ENCODE results near the gene CEP44. TPM values are rescaled to one million over a fixed set of nuclear protein-coding genes. Genes with fewer than 3 reads are reported as not detected.
"Not testable (repeated sequence)": the region's sequence is repeated elsewhere in the genome, so short reads cannot be mapped to it uniquely, and the experiment has no call there.

The CEP44 gene
- total and polyA plus RNA-seq, 2 experiments from 2014 or later: 6.1 to 8.1 TPM

DNA sequence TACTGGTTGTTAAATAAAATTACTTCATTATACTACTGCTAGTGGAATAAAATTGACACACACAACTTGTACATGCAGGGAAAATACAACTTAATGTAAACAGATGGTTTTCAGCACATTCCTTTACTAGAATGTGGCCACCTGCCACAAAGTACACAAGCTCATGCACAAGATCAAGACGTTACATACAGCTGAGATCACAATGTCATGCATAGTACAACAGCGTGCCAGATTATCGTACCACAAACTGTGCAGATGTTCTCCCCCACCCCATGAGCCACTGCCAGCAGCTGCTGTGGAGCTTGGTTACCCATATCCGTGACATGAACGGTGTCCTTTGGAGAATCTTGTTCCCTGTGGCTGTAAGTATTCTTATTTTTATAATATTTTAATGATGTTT lies 27.9 kb upstream of the CEP44 start:
- DNase-seq: peak; percentile 4
- Histone ChIP-seq H3K4me1 (ENCODE audit: insufficient read depth) (peaks cover 25% of the 10 kb centered on the region), H3K9ac (no peak overlapping the region), H4K20me1 (ENCODE audit: insufficient read depth) (peaks cover 4% of the 10 kb centered on the region; the same call in 1 of the 2 replicates), H3K4me2 (ENCODE audit: unreplicated experiment) (no peak overlapping the region), H3K27me3 (replicated peaks; ENCODE audit: insufficient read depth) (no peaks in the 10 kb centered on the region), H3K27ac (no peak overlapping the region), H3K4me3 (no peak overlapping the region), H3K9me3 (ENCODE audit: low read depth) (no peaks in the 10 kb centered on the region), H3K36me3 (ENCODE audit: low read depth) (peaks cover 4% of the 10 kb centered on the region; the same call in 1 of the 2 replicates), H3K9me2 (ENCODE audit: insufficient read depth) (no peaks in the 10 kb centered on the region), H2AFZ (no peak overlapping the region), H3K79me2 (ENCODE audit: insufficient read depth) (no peaks in the 10 kb centered on the region), H3F3A (ENCODE audit: insufficient read depth) (peaks cover 27% of the 10 kb centered on the region)
- TF ChIP-seq EZH2phosphoT487 (IDR thresholded peaks at IDR 0.05; ENCODE audit: insufficient read depth, low read depth): no peak
- no peak for TF ChIP-seq EZH2 (IDR thresholded peaks at IDR 0.05; ENCODE audit: insufficient read depth, poor library complexity, severe bottlenecking)
- in situ Hi-C loops (cut with MboI): no loop called here
- WGBS, 2 experiments (ENCODE audit: low coverage in 1 of 2, low lambda C conversion rate in 2 of 2, missing lambda C conversion rate in 2 of 2): 65 to 67% methylated on average over 5 of the region's 5 CpGs

DNA sequence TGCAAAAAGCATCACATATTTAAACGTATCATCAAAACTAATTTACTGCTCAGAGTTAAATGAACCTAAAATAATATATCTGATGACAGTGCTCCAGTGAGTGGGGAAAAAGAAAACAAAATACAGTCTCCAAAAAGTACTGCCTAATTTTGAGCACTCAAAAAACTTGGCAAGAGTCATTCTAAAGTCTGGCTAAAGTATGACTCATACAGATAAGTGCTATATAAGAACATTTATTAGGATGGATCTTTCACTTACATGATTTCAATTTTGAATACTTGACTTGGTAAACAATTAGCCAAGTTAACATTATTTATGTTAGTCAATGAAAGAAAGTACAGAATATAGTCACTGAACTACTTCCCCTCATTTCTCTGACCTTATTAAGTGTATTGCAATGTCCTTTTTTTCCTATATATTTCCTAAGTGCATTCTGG lies 27.4 kb upstream of the CEP44 start:
- Histone ChIP-seq H3K27me3 (replicated peaks; ENCODE audit: insufficient read depth) (no peaks in the 10 kb centered on the region), H3K4me1 (ENCODE audit: insufficient read depth) (peaks cover 26% of the 10 kb centered on the region), H4K20me1 (ENCODE audit: insufficient read depth) (peaks cover 4% of the 10 kb centered on the region; the same call in 1 of the 2 replicates), H3K27ac (no peak overlapping the region), H3K36me3 (ENCODE audit: low read depth) (peaks cover 4% of the 10 kb centered on the region; the same call in 1 of the 2 replicates), H3K9me2 (ENCODE audit: insufficient read depth) (no peaks in the 10 kb centered on the region), H3K79me2 (ENCODE audit: insufficient read depth) (no peaks in the 10 kb centered on the region), H3F3A (ENCODE audit: insufficient read depth) (peaks cover 28% of the 10 kb centered on the region), H2AFZ (no peak overlapping the region), H3K4me2 (ENCODE audit: unreplicated experiment) (no peak overlapping the region), H3K4me3 (no peak overlapping the region), H3K9ac (no peak overlapping the region), H3K9me3 (ENCODE audit: low read depth) (no peaks in the 10 kb centered on the region)
- in situ Hi-C loops (cut with MboI): no loop called here
- DNase-seq: peak; percentile 75
- TF ChIP-seq EZH2 (IDR thresholded peaks at IDR 0.05; ENCODE audit: insufficient read depth, poor library complexity, severe bottlenecking): no peak
- no peak for TF ChIP-seq EZH2phosphoT487 (IDR thresholded peaks at IDR 0.05; ENCODE audit: insufficient read depth, low read depth)
- WGBS, 2 experiments (ENCODE audit: low coverage in 1 of 2, low lambda C conversion rate in 2 of 2, missing lambda C conversion rate in 2 of 2): 43 to 47% methylated on average over 1 of the region's 1 CpG

DNA sequence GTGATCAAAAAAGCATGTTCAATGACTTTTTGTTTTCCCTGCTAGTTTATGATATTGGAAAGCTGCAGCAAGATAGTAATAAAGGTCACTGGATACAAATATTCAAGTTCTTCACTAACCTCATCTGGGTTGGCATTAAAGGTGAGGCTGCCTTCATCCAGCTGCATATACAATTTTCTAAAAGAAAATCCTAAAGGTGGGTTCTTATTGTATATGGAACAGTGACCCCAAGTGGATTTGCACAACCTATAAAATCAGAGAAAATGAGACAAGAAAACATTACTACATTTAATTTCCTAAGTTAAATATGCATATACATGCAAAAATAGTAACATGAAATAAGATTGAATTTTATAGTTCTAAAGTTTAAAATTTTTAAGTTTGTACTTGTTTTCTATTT lies 24.1 kb upstream of the CEP44 start:
- in situ Hi-C loops (cut with MboI): no loop called here

DNA sequence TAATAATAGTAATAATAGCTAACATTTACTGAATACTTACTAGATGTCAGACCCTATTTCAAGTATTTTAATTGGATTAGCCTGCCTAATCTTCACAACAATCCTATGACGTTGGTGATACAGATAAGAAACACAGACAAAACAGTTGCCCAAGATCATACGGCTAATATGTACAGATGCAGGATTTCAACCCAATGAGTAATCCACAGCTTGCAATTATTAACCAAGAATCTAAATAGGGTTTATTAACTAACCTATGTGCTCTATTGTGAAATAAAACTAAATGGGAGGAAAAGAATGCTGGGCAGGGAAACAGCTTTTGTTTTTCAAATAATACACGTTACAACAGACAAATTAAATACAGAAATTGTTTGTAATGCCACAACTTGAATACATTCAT lies 23.6 kb upstream of the CEP44 start:
- in situ Hi-C loops (cut with MboI): no loop called here
- H3K36me3 ChIP-seq (ENCODE audit: low read depth): no peaks in the 10 kb centered on the region; the same call in 1 of the 2 replicates
- peak overlapping the region; percentile 27 for H3K4me3 ChIP-seq
- H3K27me3 ChIP-seq (replicated peaks; ENCODE audit: insufficient read depth): no peaks in the 10 kb centered on the region
- H3K9me2 ChIP-seq (ENCODE audit: insufficient read depth): no peaks in the 10 kb centered on the region
- H2AFZ ChIP-seq: no peak overlapping the region
- peaks cover 4% of the 10 kb centered on the region; the same call in 1 of the 2 replicates for H4K20me1 ChIP-seq (ENCODE audit: insufficient read depth)
- WGBS, 2 experiments (ENCODE audit: low coverage in 1 of 2, low lambda C conversion rate in 2 of 2, missing lambda C conversion rate in 2 of 2): 0 to 2% methylated on average over 3 of the region's 3 CpGs
- peak overlapping the region; percentile 41 for H3K4me2 ChIP-seq (ENCODE audit: unreplicated experiment)
- no peaks in the 10 kb centered on the region for H3K9me3 ChIP-seq (ENCODE audit: low read depth)
- H3K9ac ChIP-seq: no peak overlapping the region; the same call in 1 of the 2 replicates
- peak overlapping the region; percentile 47 for H3K27ac ChIP-seq
- TF ChIP-seq EZH2 (IDR thresholded peaks at IDR 0.05; ENCODE audit: insufficient read depth, poor library complexity, severe bottlenecking) (no peak), EZH2phosphoT487 (IDR thresholded peaks at IDR 0.05; ENCODE audit: insufficient read depth, low read depth) (no peak)
- H3K4me1 ChIP-seq (ENCODE audit: insufficient read depth): peaks cover 26% of the 10 kb centered on the region
- peak; percentile 75 for DNase-seq
- H3F3A ChIP-seq (ENCODE audit: insufficient read depth): peaks cover 28% of the 10 kb centered on the region
- peaks cover 25% of the 10 kb centered on the region for H3K79me2 ChIP-seq (ENCODE audit: insufficient read depth)

More for the DNA sequence above, 24.1 kb upstream of the CEP44 start:
- H3K9me2 ChIP-seq (ENCODE audit: insufficient read depth): no peaks in the 10 kb centered on the region
- DNase-seq: no peak
- H3K4me1 ChIP-seq (ENCODE audit: insufficient read depth): peaks cover 26% of the 10 kb centered on the region
- H3F3A ChIP-seq (ENCODE audit: insufficient read depth): peaks cover 28% of the 10 kb centered on the region
- 0 out of 2 replicates have a peak overlapping the region, but pooled peaks have one; percentile 47 for H3K27ac ChIP-seq
- TF ChIP-seq EZH2phosphoT487 (IDR thresholded peaks at IDR 0.05; ENCODE audit: insufficient read depth, low read depth): no peak
- no peak for TF ChIP-seq EZH2 (IDR thresholded peaks at IDR 0.05; ENCODE audit: insufficient read depth, poor library complexity, severe bottlenecking)
- H3K36me3 ChIP-seq (ENCODE audit: low read depth): peaks cover 4% of the 10 kb centered on the region; the same call in 1 of the 2 replicates
- H3K4me2 ChIP-seq (ENCODE audit: unreplicated experiment): peak overlapping the region; percentile 41
- H3K4me3 ChIP-seq: no peak overlapping the region
- no peaks in the 10 kb centered on the region for H3K27me3 ChIP-seq (replicated peaks; ENCODE audit: insufficient read depth)
- H2AFZ ChIP-seq: no peak overlapping the region
- no peaks in the 10 kb centered on the region for H3K9me3 ChIP-seq (ENCODE audit: low read depth)
- no peak overlapping the region for H3K9ac ChIP-seq
- peaks cover 4% of the 10 kb centered on the region; the same call in 1 of the 2 replicates for H4K20me1 ChIP-seq (ENCODE audit: insufficient read depth)
- peaks cover 20% of the 10 kb centered on the region for H3K79me2 ChIP-seq (ENCODE audit: insufficient read depth)

DNA sequence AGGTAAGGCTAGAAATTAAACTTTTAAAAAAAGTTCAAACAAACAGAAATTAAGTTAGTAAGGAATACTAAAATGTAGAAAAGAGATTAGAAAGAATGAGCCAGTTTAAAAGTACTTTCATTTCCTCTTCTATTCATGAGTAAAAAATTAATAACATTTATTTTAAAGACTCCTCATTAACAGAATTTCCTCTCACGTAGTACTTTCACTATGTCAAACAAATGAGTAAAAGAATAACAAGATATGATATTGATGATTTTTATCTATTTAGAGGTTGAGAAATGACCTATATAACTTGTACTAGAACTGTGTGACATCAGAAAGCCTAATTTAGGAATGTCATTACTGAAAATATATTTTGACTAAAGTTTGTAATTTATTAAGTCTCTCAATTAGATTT lies 22.3 kb upstream of the CEP44 start:
- H3K4me2 ChIP-seq (ENCODE audit: unreplicated experiment); H3K27me3 ChIP-seq (replicated peaks; ENCODE audit: insufficient read depth); H3K9me3 ChIP-seq (ENCODE audit: low read depth); H2AFZ ChIP-seq; in situ Hi-C loops (cut with MboI); H3K9ac ChIP-seq; H3K27ac ChIP-seq; H3K36me3 ChIP-seq (ENCODE audit: low read depth); H3K9me2 ChIP-seq (ENCODE audit: insufficient read depth); H4K20me1 ChIP-seq (ENCODE audit: insufficient read depth); DNase-seq; H3K4me3 ChIP-seq: not testable (repeated sequence)
- Histone ChIP-seq H3K79me2 (ENCODE audit: insufficient read depth) (peaks cover 38% of the 10 kb centered on the region), H3K4me1 (ENCODE audit: insufficient read depth) (peaks cover 18% of the 10 kb centered on the region), H3F3A (ENCODE audit: insufficient read depth) (peaks cover 27% of the 10 kb centered on the region)
- WGBS, 2 experiments (ENCODE audit: low coverage in 1 of 2, low lambda C conversion rate in 2 of 2, missing lambda C conversion rate in 2 of 2): 94 to 96% methylated on average over 1 of the region's 1 CpG

All from GM23248 (cell line).